Measurements from ENCODE around the gene RAX2. TPM values are rescaled to one million over a fixed set of nuclear protein-coding genes. Genes with fewer than 3 reads are reported as not detected.

Gene RAX2
- total RNA-seq, 4 donors from 2014 or later, result not detected

GRCh38 chr19:3810708-3811355 lies 38.8 kb upstream of the RAX2 start:
- intact Hi-C loops (cut with DNase I), result no loop called here
- peak in 1 of 2 donors; percentile 14 for DNase-seq
- no peaks in the 10 kb centered on the region for H3K36me3 ChIP-seq
- no peaks in the 10 kb centered on the region for H3K27me3 ChIP-seq
- 77 to 80% methylated on average over 2 to 32 of the region's 38 CpGs for WGBS, 2 donors
- H3K4me1 ChIP-seq, result peaks cover 0 to 23% of the 10 kb centered on the region in 2 donors
- no peak overlapping the region for H3K4me3 ChIP-seq (replicated peaks in 1 of 3)
- no peak for TF ChIP-seq POLR2A (IDR thresholded peaks at IDR 0.05)
- TF ChIP-seq, protein P1, sequence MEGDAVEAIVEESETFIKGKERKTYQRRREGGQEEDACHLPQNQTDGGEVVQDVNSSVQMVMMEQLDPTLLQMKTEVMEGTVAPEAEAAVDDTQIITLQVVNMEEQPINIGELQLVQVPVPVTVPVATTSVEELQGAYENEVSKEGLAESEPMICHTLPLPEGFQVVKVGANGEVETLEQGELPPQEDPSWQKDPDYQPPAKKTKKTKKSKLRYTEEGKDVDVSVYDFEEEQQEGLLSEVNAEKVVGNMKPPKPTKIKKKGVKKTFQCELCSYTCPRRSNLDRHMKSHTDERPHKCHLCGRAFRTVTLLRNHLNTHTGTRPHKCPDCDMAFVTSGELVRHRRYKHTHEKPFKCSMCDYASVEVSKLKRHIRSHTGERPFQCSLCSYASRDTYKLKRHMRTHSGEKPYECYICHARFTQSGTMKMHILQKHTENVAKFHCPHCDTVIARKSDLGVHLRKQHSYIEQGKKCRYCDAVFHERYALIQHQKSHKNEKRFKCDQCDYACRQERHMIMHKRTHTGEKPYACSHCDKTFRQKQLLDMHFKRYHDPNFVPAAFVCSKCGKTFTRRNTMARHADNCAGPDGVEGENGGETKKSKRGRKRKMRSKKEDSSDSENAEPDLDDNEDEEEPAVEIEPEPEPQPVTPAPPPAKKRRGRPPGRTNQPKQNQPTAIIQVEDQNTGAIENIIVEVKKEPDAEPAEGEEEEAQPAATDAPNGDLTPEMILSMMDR (IDR thresholded peaks at IDR 0.05), result no peak
- H3K9me3 ChIP-seq, result no peaks in the 10 kb centered on the region
- no peak overlapping the region for H3K27ac ChIP-seq

GRCh38 chr19:3809881-3810707 lies 38.1 kb upstream of the RAX2 start:
- Histone ChIP-seq H3K36me3 (no peaks in the 10 kb centered on the region), H3K9me3 (no peaks in the 10 kb centered on the region), H3K27me3 (no peaks in the 10 kb centered on the region), H3K27ac (no peak overlapping the region), H3K4me3 (replicated peaks in 1 of 3) (no peak overlapping the region), H3K4me1 (peaks cover 0 to 23% of the 10 kb centered on the region in 2 donors)
- intact Hi-C loops (cut with DNase I), result no loop called here
- WGBS, 2 donors, result 84 to 93% methylated on average over 16 to 22 of the region's 26 CpGs
- DNase-seq, result no peak
- TF ChIP-seq POLR2A (IDR thresholded peaks at IDR 0.05), result no peak
- TF ChIP-seq, protein P1 (IDR thresholded peaks at IDR 0.05), result no peak

DNA sequence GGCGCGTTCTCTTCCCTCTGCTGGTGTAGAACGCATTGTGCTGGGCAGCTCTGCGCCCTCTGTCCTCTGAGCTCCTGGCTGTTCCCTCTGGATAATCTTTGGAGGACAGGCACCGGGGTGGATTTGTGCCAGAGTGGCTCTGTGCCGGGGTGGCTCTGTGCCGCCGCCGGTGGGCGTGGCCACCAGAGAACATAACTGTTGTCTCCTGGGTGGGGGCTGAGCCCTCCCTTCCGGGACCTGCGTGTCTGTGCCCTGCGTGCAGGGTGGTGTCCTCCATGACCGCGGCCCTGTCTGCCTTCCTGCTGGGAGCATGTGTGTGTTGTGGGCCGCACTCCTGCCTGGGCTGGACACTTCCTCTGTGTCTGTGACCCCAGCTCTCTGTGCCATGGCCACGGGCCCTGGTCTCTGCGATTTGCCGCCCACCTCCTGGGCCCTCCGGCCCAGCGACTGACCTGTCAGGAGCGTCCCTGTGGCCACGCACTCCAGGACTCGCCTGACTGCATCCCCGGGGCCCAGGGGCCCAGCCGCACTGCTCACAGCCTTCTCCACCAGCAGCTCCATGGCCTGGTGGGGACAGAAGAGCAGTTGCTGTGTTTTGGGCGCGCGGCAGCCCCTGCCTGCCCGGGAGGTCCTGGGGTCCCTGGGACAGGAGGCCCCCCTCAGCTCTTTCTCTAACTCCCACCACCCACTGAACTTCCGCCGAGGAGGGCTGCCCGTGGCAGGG lies 36.6 kb upstream of the RAX2 start:
- H3K27me3 ChIP-seq, result no peaks in the 10 kb centered on the region
- no peak overlapping the region for H3K4me3 ChIP-seq (replicated peaks in 1 of 3)
- peak; percentile 84 to 89 for DNase-seq
- no peaks in the 10 kb centered on the region for H3K9me3 ChIP-seq
- intact Hi-C loops (cut with DNase I), result no loop called here
- 66 to 69% methylated on average over 9 to 13 of the region's 33 CpGs for WGBS, 2 donors
- H3K27ac ChIP-seq, result peak overlapping the region; percentile 56 to 85 (median 57)
- H3K4me1 ChIP-seq, result peaks cover 0 to 23% of the 10 kb centered on the region in 2 donors
- TF ChIP-seq, protein P1 (IDR thresholded peaks at IDR 0.05), result peak in 3 of 6 experiments; percentile 19 to 45 (median 28)
- TF ChIP-seq POLR2A (IDR thresholded peaks at IDR 0.05), result no peak
- H3K36me3 ChIP-seq, result no peaks in the 10 kb centered on the region

- intact Hi-C loops (cut with DNase I), result no loop called here
- no peaks in the 10 kb centered on the region for H3K27me3 ChIP-seq
- H3K4me1 ChIP-seq, result peaks cover 0 to 16% of the 10 kb centered on the region in 2 donors
- H3K36me3 ChIP-seq, result no peaks in the 10 kb centered on the region
- no peak for DNase-seq
- H3K9me3 ChIP-seq, result no peaks in the 10 kb centered on the region
- 94 to 95% methylated on average over 18 to 24 of the region's 35 CpGs for WGBS, 2 donors
- no peak overlapping the region for H3K4me3 ChIP-seq (replicated peaks in 1 of 3)
- TF ChIP-seq POLR2A (IDR thresholded peaks at IDR 0.05), result no peak
- TF ChIP-seq, protein P1 (IDR thresholded peaks at IDR 0.05), result no peak
- peak overlapping the region in 2 of 3 donors; percentile 57 to 85 for H3K27ac ChIP-seq
These were observed 35.7 kb upstream of the RAX2 start for GRCh38 chr19:3807574-3808354.

Measured in thyroid gland (tissue), 4 donors.